Colon (tissue), 2 donors: Measurements from ENCODE around the gene KCNJ3.
"Not testable (repeated sequence)": the region's sequence is repeated elsewhere in the genome, so short reads cannot be mapped to it uniquely, and the experiment has no call there.

Experiments
- FAIRE-seq: peaks from 2 replicates; lab custom pipeline; 2012; peaks lifted over from hg19 to GRCh38; lab: Jason Lieb, UNC
- donor health status: control.
- donor health status: control.

The KCNJ3 gene

GRCh38 chr2:154846842-154847241, 148.3 kb downstream of the KCNJ3 start:
- FAIRE-seq, result no peak

GRCh38 chr2:154849482-154849881, 151.0 kb downstream of the KCNJ3 start:
- FAIRE-seq, result no peak

- FAIRE-seq, result no peak
These were observed 152.0 kb downstream of the KCNJ3 start for GRCh38 chr2:154850532-154850931.

GRCh38 chr2:154855138-154855537, 156.6 kb downstream of the KCNJ3 start:
- no peak for FAIRE-seq

- FAIRE-seq, result not testable (repeated sequence)
These were observed 168.7 kb downstream of the KCNJ3 start for GRCh38 chr2:154867151-154867550.

GRCh38 chr2:154875999-154876398, 177.5 kb downstream of the KCNJ3 start:
- no peak for FAIRE-seq

GRCh38 chr2:154882725-154883124, 184.2 kb downstream of the KCNJ3 start:
- FAIRE-seq, result no peak

GRCh38 chr2:154886316-154886715, 187.8 kb downstream of the KCNJ3 start:
- no peak for FAIRE-seq

- FAIRE-seq, result no peak
These were observed 199.8 kb downstream of the KCNJ3 start for GRCh38 chr2:154898269-154898668.

- no peak for FAIRE-seq
These were observed 202.6 kb downstream of the KCNJ3 start for GRCh38 chr2:154901063-154901462.
